ENCODE data around the gene ZNF765.
"Not testable (repeated sequence)": the region's sequence is repeated elsewhere in the genome, so short reads cannot be mapped to it uniquely, and the experiment has no call there.

ZNF765 gene

GRCh38 chr19:53455828-53456227, 60.9 kb downstream of the ZNF765 start:
- Histone ChIP-seq H3K4me3 (replicated peaks; ENCODE audit: insufficient read depth, low read length) (no peak overlapping the region), H3K27ac (replicated peaks) (no peak overlapping the region), H3K27me3 (ENCODE audit: insufficient read depth, poor library complexity, severe bottlenecking) (no peaks in the 10 kb centered on the region)
- no peak for TF ChIP-seq REST (IDR thresholded peaks at IDR 0.05; ENCODE audit: insufficient replicate concordance, low read depth)
- TF ChIP-seq, protein P1, sequence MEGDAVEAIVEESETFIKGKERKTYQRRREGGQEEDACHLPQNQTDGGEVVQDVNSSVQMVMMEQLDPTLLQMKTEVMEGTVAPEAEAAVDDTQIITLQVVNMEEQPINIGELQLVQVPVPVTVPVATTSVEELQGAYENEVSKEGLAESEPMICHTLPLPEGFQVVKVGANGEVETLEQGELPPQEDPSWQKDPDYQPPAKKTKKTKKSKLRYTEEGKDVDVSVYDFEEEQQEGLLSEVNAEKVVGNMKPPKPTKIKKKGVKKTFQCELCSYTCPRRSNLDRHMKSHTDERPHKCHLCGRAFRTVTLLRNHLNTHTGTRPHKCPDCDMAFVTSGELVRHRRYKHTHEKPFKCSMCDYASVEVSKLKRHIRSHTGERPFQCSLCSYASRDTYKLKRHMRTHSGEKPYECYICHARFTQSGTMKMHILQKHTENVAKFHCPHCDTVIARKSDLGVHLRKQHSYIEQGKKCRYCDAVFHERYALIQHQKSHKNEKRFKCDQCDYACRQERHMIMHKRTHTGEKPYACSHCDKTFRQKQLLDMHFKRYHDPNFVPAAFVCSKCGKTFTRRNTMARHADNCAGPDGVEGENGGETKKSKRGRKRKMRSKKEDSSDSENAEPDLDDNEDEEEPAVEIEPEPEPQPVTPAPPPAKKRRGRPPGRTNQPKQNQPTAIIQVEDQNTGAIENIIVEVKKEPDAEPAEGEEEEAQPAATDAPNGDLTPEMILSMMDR (IDR thresholded peaks at IDR 0.05; ENCODE audit: insufficient read depth, low read length): no peak
- TF ChIP-seq POLR2AphosphoS5 (IDR thresholded peaks at IDR 0.05; ENCODE audit: low read depth): no peak
- no peak for TF ChIP-seq GABPA (IDR thresholded peaks at IDR 0.05; ENCODE audit: low read depth)
- no peak for TF ChIP-seq SPI1 (IDR thresholded peaks at IDR 0.05; ENCODE audit: borderline replicate concordance, low read depth)
- no peak for DNase-seq (ENCODE audit: low read depth in 1 of 2, low spot score in 1 of 2)

DNA sequence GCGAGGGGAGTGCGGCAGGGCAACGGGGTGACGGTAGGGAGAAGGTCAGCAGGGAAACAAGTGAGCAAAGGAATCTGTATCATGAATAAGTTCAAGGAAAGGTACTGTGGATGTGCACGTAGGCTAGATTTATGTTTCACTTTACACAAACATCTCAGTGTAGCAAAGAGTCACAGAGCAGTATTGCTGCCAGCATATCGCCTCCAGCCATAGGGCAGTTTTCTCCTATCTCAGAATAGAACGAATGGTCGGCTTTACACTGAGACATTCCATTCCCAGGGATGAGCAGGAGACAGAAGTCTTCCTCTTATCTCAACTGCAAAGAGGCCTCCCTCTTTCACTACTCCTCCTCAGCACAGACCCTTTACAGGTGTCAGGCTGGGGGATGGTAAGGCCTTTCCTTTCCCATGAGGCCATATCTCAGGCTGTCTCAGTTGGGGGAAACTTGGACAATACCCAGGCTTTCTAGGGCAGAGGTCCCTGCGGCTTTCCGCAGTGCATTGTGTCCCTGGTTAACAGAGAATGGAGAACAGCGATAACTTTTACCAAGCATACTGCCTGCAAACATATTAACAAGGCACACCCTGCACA, 65.3 kb downstream of the ZNF765 start:
- H3K27ac ChIP-seq (replicated peaks); DNase-seq (ENCODE audit: low read depth in 1 of 2, low spot score in 1 of 2); H3K27me3 ChIP-seq (ENCODE audit: insufficient read depth, poor library complexity, severe bottlenecking); H3K4me3 ChIP-seq (replicated peaks; ENCODE audit: insufficient read depth, low read length): not testable (repeated sequence)

GRCh38 chr19:53461866-53462265, 66.9 kb downstream of the ZNF765 start:
- H3K27me3 ChIP-seq (ENCODE audit: insufficient read depth, poor library complexity, severe bottlenecking): no peaks in the 10 kb centered on the region
- no peak overlapping the region for H3K4me3 ChIP-seq (replicated peaks; ENCODE audit: insufficient read depth, low read length)
- TF ChIP-seq, protein P1 (IDR thresholded peaks at IDR 0.05; ENCODE audit: insufficient read depth, low read length): no peak
- TF ChIP-seq REST (IDR thresholded peaks at IDR 0.05; ENCODE audit: insufficient replicate concordance, low read depth): no peak
- no peak for TF ChIP-seq SPI1 (IDR thresholded peaks at IDR 0.05; ENCODE audit: borderline replicate concordance, low read depth)
- TF ChIP-seq POLR2AphosphoS5 (IDR thresholded peaks at IDR 0.05; ENCODE audit: low read depth): no peak
- no peak for TF ChIP-seq GABPA (IDR thresholded peaks at IDR 0.05; ENCODE audit: low read depth)
- no peak for DNase-seq (ENCODE audit: low read depth in 1 of 2, low spot score in 1 of 2)
- no peak overlapping the region for H3K27ac ChIP-seq (replicated peaks)

- no peak for DNase-seq (ENCODE audit: low read depth in 1 of 2, low spot score in 1 of 2)
- Histone ChIP-seq H3K27me3 (ENCODE audit: insufficient read depth, poor library complexity, severe bottlenecking) (no peaks in the 10 kb centered on the region), H3K4me3 (replicated peaks; ENCODE audit: insufficient read depth, low read length) (no peak overlapping the region), H3K27ac (replicated peaks) (no peak overlapping the region)
- TF ChIP-seq GABPA (IDR thresholded peaks at IDR 0.05; ENCODE audit: low read depth) (no peak), REST (IDR thresholded peaks at IDR 0.05; ENCODE audit: insufficient replicate concordance, low read depth) (no peak), POLR2AphosphoS5 (IDR thresholded peaks at IDR 0.05; ENCODE audit: low read depth) (no peak), SPI1 (IDR thresholded peaks at IDR 0.05; ENCODE audit: borderline replicate concordance, low read depth) (no peak)
- TF ChIP-seq, protein P1 (IDR thresholded peaks at IDR 0.05; ENCODE audit: insufficient read depth, low read length): no peak
Observed at GRCh38 chr19:53462861-53463260, 67.9 kb downstream of the ZNF765 start.
